ENCODE measurements around the gene INO80D.
"Not testable (repeated sequence)": the region's sequence is repeated elsewhere in the genome, so short reads cannot be mapped to it uniquely, and the experiment has no call there.

INO80D gene

DNA sequence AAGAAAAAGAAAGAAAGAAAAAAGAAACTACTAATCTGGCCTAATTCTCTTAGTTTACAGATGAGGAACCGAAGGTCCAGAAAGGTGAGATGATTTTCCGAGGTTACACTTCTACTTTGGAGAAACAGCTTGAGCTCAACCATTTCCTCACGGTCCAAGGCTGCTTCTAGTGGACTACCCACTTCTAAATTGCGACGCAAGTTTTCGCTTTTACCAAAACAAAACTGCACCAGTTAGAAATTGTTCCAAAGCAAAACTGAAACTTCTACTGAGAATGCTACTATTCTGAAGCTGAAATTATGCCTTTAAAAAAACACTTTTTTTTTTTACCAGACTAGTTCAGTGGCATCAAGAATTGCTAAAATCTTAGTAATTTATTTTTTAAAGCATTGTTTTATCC is 101.6 kb downstream of the INO80D start:
- H3K4me3 ChIP-seq (ENCODE audit: low read depth, low read length), result no peak overlapping the region
- TF ChIP-seq, protein P1, sequence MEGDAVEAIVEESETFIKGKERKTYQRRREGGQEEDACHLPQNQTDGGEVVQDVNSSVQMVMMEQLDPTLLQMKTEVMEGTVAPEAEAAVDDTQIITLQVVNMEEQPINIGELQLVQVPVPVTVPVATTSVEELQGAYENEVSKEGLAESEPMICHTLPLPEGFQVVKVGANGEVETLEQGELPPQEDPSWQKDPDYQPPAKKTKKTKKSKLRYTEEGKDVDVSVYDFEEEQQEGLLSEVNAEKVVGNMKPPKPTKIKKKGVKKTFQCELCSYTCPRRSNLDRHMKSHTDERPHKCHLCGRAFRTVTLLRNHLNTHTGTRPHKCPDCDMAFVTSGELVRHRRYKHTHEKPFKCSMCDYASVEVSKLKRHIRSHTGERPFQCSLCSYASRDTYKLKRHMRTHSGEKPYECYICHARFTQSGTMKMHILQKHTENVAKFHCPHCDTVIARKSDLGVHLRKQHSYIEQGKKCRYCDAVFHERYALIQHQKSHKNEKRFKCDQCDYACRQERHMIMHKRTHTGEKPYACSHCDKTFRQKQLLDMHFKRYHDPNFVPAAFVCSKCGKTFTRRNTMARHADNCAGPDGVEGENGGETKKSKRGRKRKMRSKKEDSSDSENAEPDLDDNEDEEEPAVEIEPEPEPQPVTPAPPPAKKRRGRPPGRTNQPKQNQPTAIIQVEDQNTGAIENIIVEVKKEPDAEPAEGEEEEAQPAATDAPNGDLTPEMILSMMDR (IDR thresholded peaks at IDR 0.05; ENCODE audit: low read depth, low read length), result no peak
- in situ Hi-C loops (cut with HindIII; ENCODE audit: low sequenced_read_pairs), result no loop called here
- DNase-seq (ENCODE audit: low read depth, low spot score), result no peak

GRCh38 chr2:205982776-205983327 is 103.1 kb downstream of the INO80D start:
- H3K4me3 ChIP-seq (ENCODE audit: low read depth, low read length), result no peak overlapping the region
- no peak for DNase-seq (ENCODE audit: low read depth, low spot score)
- TF ChIP-seq, protein P1 (IDR thresholded peaks at IDR 0.05; ENCODE audit: low read depth, low read length), result no peak
- in situ Hi-C loops (cut with HindIII; ENCODE audit: low sequenced_read_pairs), result no loop called here

GRCh38 chr2:205978728-205979127 is 107.2 kb downstream of the INO80D start:
- H3K4me3 ChIP-seq (ENCODE audit: low read depth, low read length); in situ Hi-C loops (cut with HindIII; ENCODE audit: low sequenced_read_pairs); DNase-seq (ENCODE audit: low read depth, low spot score): not testable (repeated sequence)

GRCh38 chr2:205977699-205978098 is 108.3 kb downstream of the INO80D start:
- H3K4me3 ChIP-seq (ENCODE audit: low read depth, low read length); in situ Hi-C loops (cut with HindIII; ENCODE audit: low sequenced_read_pairs); DNase-seq (ENCODE audit: low read depth, low spot score): not testable (repeated sequence)

DNA sequence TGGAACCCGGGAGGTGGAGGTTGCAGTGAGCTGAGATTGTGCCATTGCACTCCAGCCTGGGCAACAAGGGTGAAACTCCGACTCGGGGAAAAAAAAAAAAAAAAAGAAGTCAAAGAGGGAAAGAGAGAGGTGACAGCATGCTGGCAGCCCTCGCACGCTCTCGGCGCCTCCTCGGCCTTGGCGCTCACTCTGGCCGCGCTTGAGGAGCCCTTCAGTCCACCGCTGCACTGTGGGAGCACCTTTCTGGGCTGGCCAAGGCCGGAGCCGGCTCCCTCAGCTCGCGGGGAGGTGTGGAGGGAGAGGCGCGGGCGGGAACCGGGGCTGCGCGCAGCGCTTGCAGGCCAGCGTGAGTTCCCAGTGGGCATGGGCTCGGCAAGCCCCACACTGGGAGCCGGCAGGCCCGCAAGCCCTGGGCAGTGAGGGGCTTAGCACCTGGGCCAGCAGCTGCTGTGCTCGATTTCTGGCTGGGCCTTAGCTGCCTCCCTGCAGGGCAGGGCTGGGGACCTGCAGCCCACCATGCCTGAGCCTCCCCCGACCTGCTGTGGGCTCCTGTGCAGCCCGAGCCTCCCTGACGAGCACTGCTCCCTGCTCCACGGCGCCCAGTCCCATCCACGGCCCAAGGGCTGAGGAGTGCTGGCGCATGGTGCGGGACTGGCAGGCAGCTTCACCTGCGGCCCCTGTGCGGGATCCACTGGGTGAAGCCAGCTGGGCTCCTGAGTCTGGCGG is 108.9 kb downstream of the INO80D start:
- in situ Hi-C loops (cut with HindIII; ENCODE audit: low sequenced_read_pairs); DNase-seq (ENCODE audit: low read depth, low spot score): not testable (repeated sequence)

GRCh38 chr2:205976120-205976814 is 109.7 kb downstream of the INO80D start:
- in situ Hi-C loops (cut with HindIII; ENCODE audit: low sequenced_read_pairs), result no loop called here

More for the DNA sequence above, 108.9 kb downstream of the INO80D start:
- not testable (repeated sequence) for H3K4me3 ChIP-seq (ENCODE audit: low read depth, low read length)

DNA sequence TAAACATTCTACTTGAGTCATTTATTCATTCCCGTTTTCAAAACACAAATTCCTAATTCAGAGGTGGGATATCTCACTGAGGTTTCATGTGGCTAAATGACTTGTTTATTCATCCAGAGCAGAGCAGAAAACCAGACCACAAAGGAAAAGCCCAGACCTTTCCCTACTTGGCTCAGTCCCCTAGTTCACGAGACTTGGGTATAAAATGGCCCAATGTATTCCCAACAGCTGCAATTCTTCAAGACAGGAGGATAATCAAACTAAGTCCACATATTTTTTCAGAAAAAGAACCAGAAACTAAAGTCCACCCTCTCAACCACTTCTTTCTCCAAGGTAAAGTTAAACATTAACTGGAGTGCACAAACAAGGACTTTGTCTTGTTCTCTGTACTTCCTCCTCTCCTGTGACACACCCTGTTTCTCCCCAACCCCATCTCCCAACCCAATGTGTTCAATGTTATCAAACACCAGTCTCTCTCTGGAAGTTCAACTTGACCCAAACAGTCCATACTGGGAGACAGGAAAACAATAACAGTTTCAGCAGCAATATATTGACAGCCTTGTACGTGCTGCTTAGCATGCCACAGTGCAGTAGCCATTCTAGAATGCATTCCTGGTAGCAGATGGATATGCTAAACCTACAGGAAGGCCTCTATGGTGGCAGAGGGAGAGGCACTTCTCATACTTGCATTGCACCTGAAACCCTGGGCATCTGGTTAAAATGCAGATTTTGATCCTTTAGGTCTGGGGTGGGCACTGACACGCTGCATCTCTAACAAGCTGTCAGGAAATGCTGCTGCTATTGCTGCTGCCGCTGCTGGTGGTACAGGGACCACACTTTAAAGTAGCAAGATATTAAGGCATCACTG is 110.7 kb downstream of the INO80D start:
- DNase-seq (ENCODE audit: low read depth, low spot score), result peak; percentile 9
- in situ Hi-C loops (cut with HindIII; ENCODE audit: low sequenced_read_pairs), result no loop called here
- H3K4me3 ChIP-seq (ENCODE audit: low read depth, low read length), result no peak overlapping the region
- TF ChIP-seq, protein P1 (IDR thresholded peaks at IDR 0.05; ENCODE audit: low read depth, low read length), result no peak

More at GRCh38 chr2:205976120-205976814, 109.7 kb downstream of the INO80D start:
- no peak overlapping the region for H3K4me3 ChIP-seq (ENCODE audit: low read depth, low read length)
- TF ChIP-seq, protein P1 (IDR thresholded peaks at IDR 0.05; ENCODE audit: low read depth, low read length), result no peak
- no peak for DNase-seq (ENCODE audit: low read depth, low spot score)
